ENCODE data around the gene RAB11FIP4.

GRCh38 chr17:31518478-31518877 is 127.0 kb downstream of the RAB11FIP4 start:
- TF ChIP-seq CTCF (IDR thresholded peaks at IDR 0.05) = no peak
- no peak for TF ChIP-seq POLR2A (IDR thresholded peaks at IDR 0.05)
- no peak for TF ChIP-seq POLR2AphosphoS5 (IDR thresholded peaks at IDR 0.05)

Measured in prostate gland (tissue), 2 donors.